Activated naive CD8-positive, alpha-beta T cell treated with anti-CD3 and anti-CD28 coated beads for 36 hours (primary cell): ENCODE data around the gene NOX5. TPM values are rescaled to one million over a fixed set of nuclear protein-coding genes. Genes with fewer than 3 reads are reported as not detected.
"Not testable (repeated sequence)": the region's sequence is repeated elsewhere in the genome, so short reads cannot be mapped to it uniquely, and the experiment has no call there.

Source experiments
- DNase-seq: peaks from one replicate; pipeline ENCODE4 v3.0.0; 2021
- H3K27ac Mint-ChIP-seq: one replicate; pipeline ENCODE4 v1.8.0; 2022; ENCODE audit warnings: mild to moderate bottlenecking, moderate library complexity, mixed read lengths
- H3K27me3 Mint-ChIP-seq: one replicate; pipeline ENCODE4 v1.8.0; 2022; ENCODE audit warnings: mild to moderate bottlenecking, mixed read lengths
- H3K36me3 Mint-ChIP-seq: one replicate; pipeline ENCODE4 v1.8.0; 2021; ENCODE audit warnings: mild to moderate bottlenecking, mixed read lengths
- H3K4me1 Mint-ChIP-seq: one replicate; pipeline ENCODE4 v1.8.0; 2021; ENCODE audit warnings: mixed read lengths
- H3K4me3 Mint-ChIP-seq: one replicate; pipeline ENCODE4 v1.8.0; 2022; ENCODE audit warnings: mild to moderate bottlenecking, moderate library complexity, mixed read lengths
- H3K9me3 Mint-ChIP-seq: one replicate; pipeline ENCODE4 v1.8.0; 2022; ENCODE audit warnings: mixed read lengths
- total RNA-seq, 2 experiments: library from RNA; stranded (reverse); gene quantifications; one replicate each; pipeline ENCODE4 v1.2.3, GENCODE V29; 2021

The NOX5 gene
- total RNA-seq, 2 experiments from 2014 or later: not detected

DNA sequence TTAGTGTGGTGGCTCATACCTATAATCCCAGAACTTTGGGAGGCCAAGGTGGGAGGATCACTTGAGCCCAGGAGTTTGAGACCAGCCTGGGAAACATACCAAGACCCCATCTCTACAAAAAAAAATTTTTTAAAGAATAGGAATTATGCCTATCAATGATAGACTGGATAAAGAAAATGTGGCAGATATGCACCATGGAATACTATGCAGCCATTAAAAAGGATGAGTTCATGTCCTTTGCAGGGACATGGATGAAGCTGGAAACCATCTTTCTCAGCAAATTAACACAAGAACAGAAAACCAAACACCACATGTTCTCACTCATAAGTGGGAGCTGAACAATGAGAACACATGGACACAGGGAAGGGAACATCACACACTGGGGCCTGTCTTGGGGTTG is 54.8 kb downstream of the NOX5 start:
- H3K4me3 Mint-ChIP-seq: not testable (repeated sequence)

DNA sequence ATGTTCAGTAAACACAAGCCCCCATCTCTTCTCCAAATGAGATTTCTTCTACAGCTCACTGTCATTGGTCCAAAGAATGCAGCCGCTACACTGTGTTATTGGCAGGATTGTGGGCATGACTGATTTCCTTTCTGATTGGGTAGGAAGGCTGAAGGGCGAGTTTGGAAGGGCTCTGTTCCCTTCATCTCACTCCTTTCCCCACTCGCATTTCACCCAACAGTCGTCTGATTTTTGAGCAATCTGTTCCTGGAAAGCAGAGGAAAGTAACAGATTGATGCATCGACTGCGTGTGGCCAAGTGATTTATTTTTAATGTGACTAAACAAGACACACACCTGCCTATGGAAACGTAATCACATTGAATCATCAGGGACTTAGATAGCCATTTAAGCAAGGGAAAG is 55.5 kb downstream of the NOX5 start:
- Mint-ChIP-seq H3K9me3 (peaks cover 3% of the 10 kb centered on the region), H3K4me3 (no peak overlapping the region), H3K27ac (no peak overlapping the region), H3K36me3 (no peaks in the 10 kb centered on the region), H3K27me3 (peaks cover 44% of the 10 kb centered on the region), H3K4me1 (peaks cover 6% of the 10 kb centered on the region)
- DNase-seq: no peak

More for the DNA sequence above, 54.8 kb downstream of the NOX5 start:
- not testable (repeated sequence) for H3K9me3 Mint-ChIP-seq, H3K27ac Mint-ChIP-seq, DNase-seq, H3K4me1 Mint-ChIP-seq, H3K36me3 Mint-ChIP-seq
- H3K27me3 Mint-ChIP-seq: peaks cover 37% of the 10 kb centered on the region

DNA sequence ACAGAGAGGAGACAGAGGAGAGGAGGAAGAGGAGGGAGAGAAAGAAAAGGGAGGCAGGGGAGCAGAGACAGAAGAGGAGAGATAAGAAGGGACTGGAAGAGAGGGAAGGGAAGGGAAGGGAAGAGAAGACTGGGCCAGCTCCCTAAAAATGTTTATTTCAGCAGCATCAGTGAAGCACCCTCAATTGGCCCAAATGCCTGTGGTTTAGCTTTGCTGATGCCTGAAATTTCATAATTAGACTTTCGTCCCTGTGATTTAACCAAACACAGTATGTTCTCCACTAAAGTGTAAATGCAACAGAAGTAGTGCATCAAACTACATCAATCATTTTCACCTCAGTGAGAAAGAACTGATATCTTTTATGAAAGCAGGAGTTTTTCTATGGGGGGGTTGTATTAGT is 55.9 kb downstream of the NOX5 start:
- H3K9me3 Mint-ChIP-seq: peaks cover 3% of the 10 kb centered on the region
- peaks cover 6% of the 10 kb centered on the region for H3K4me1 Mint-ChIP-seq
- peaks cover 48% of the 10 kb centered on the region for H3K27me3 Mint-ChIP-seq
- no peak overlapping the region for H3K4me3 Mint-ChIP-seq
- H3K27ac Mint-ChIP-seq: no peak overlapping the region
- no peak for DNase-seq
- H3K36me3 Mint-ChIP-seq: no peaks in the 10 kb centered on the region

DNA sequence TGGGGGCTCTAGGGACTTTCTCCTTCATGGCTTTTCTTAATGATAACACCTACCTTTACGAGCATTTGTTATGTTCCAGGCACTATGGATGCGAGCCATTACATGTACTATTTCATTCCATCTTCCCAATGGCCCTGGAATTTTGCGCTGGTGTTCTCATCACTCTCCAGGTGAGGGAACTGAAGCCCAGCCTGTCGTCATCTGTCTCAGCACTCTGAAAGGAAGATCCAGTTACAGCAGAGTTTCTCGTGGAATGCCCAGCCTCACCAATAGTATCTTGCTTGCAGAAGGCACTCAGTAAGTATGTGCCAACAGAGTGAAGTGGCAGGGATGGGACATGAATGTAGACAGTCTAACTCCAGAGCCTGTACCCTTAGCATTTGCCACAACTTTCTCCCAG is 56.8 kb downstream of the NOX5 start:
- DNase-seq: no peak
- Mint-ChIP-seq H3K27me3 (peaks cover 57% of the 10 kb centered on the region), H3K4me3 (no peak overlapping the region), H3K4me1 (peaks cover 6% of the 10 kb centered on the region), H3K36me3 (no peaks in the 10 kb centered on the region), H3K9me3 (peaks cover 3% of the 10 kb centered on the region), H3K27ac (no peak overlapping the region)

DNA sequence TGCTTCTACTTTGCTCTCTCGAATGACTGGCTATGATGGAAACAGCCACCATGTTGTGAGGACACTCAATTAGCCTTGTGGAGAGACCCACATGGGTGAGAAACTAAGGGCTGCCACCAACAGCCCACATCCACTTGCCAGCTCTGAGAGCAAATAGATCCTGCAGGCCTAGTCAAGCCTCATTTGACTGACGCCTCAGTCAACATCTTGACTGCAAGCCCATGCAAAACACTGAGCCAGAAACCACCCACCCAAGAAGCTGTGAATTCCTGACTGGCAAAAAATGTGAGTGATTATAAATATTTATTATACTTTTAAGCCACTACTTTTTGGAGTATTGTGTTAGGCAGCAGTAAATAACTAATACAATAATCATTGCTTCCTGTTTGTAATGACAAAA is 58.4 kb downstream of the NOX5 start:
- Mint-ChIP-seq H3K9me3 (peaks cover 3% of the 10 kb centered on the region), H3K4me3 (no peak overlapping the region), H3K36me3 (no peaks in the 10 kb centered on the region), H3K27ac (no peak overlapping the region), H3K4me1 (peaks cover 6% of the 10 kb centered on the region), H3K27me3 (peaks cover 60% of the 10 kb centered on the region)
- no peak for DNase-seq

DNA sequence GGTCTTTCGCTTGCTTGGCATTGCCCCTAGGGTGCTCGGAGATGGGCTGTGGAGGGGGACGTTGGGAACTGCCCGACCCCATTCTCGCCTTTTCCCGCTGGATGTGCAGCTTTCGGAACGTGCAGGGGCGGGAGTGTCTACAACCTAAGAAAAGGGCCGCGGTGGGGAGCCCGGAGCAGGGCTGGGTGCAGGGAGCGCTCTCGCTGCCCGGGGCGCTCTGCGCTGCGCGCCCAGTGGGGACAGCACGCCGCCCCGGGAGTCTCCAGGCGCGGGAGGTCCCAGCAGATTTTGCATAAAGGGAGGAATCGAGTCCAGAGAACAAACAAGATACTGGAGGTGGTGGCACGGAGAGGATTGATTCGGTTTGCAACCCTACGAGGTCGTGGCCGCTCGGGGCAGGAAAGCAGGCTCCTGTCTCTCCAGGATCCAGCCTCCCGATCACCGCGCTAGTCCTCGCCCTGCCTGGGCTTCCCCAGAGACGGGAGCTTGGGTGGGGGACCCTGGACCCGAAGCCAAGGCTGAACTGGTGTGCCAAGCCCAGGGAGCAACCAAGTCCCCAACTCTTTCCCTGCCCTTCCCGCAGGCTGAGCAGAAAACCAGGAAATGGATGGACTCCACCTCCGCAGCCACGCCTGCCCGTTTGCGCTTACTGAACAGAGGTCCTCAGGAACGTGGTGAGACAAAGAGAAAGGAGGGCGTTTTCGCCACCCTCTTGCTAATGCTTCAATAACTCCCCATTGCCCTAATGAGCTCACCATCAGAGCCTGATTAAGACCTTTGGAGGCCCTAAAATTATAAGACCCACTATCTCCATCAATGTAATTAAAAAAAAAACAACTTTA is 59.7 kb downstream of the NOX5 start:
- H3K9me3 Mint-ChIP-seq: peaks cover 3% of the 10 kb centered on the region
- no peak overlapping the region for H3K27ac Mint-ChIP-seq
- no peak for DNase-seq
- peaks cover 6% of the 10 kb centered on the region for H3K4me1 Mint-ChIP-seq
- H3K36me3 Mint-ChIP-seq: no peaks in the 10 kb centered on the region
- peaks cover 55% of the 10 kb centered on the region for H3K27me3 Mint-ChIP-seq
- no peak overlapping the region for H3K4me3 Mint-ChIP-seq

DNA sequence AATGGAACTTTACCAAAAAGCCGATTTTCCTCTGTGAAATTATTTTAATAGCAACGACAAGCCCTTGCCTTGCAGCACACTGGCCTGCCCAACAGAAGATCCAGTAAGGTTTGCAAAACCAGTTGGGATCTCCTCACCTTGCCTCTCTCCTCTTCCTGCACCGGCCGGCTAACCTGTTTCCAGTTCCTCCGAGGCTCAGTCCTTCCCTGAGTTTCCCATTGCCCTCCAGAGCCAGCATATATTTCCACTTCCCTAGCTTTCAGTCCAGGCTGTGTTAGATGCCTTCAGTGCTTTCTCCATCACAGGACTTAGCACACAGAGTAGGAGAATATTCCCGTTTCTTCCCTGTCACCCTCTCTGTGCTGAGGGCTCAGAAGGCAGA is 60.3 kb downstream of the NOX5 start:
- DNase-seq: no peak
- Mint-ChIP-seq H3K9me3 (peaks cover 3% of the 10 kb centered on the region), H3K4me3 (no peak overlapping the region), H3K4me1 (peaks cover 6% of the 10 kb centered on the region), H3K27me3 (peaks cover 55% of the 10 kb centered on the region), H3K36me3 (no peaks in the 10 kb centered on the region), H3K27ac (no peak overlapping the region)

DNA sequence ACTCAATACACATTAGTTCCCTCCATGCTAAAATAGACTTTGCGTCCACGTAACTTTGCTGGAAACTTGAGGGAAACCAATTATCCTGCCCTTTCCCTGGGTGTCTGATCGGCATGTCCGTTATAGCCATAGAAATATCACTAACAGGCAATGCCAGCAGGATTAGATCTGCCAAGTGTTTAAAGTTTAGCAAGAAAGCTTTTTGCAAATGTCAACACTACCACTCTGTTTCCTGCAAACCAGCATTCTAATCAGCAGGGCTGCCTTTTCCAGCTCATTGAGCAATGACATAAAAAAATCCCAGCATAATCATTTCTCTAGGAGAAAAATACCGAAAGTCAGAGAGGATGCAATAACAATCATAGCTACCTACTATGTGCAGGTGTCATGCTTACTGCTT is 60.9 kb downstream of the NOX5 start:
- H3K9me3 Mint-ChIP-seq: peaks cover 3% of the 10 kb centered on the region
- no peak for DNase-seq
- no peak overlapping the region for H3K4me3 Mint-ChIP-seq
- peaks cover 6% of the 10 kb centered on the region for H3K4me1 Mint-ChIP-seq
- H3K27ac Mint-ChIP-seq: no peak overlapping the region
- peaks cover 59% of the 10 kb centered on the region for H3K27me3 Mint-ChIP-seq
- no peaks in the 10 kb centered on the region for H3K36me3 Mint-ChIP-seq

DNA sequence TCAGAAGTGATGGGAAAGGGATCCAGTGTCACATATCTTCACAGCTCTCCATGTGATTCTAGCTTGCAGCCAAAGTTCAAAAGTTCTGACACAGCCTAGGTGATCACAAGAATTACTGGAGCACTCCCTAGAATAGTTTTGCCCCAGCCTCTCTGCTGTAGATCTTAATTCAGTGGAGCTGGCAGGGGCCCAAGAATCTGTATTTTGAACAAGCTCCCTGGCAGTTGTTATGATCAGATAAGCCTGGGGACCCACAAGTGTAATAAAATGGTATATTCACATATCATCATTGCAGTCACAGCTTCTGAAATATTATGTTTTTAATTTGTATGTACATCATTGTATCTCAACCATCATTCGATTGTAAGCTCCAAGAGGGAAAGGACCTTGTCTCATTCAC is 62.3 kb downstream of the NOX5 start:
- H3K9me3 Mint-ChIP-seq: no peaks in the 10 kb centered on the region
- H3K27me3 Mint-ChIP-seq: peaks cover 55% of the 10 kb centered on the region
- DNase-seq: no peak
- no peak overlapping the region for H3K27ac Mint-ChIP-seq
- peaks cover 6% of the 10 kb centered on the region for H3K4me1 Mint-ChIP-seq
- no peaks in the 10 kb centered on the region for H3K36me3 Mint-ChIP-seq
- H3K4me3 Mint-ChIP-seq: no peak overlapping the region

DNA sequence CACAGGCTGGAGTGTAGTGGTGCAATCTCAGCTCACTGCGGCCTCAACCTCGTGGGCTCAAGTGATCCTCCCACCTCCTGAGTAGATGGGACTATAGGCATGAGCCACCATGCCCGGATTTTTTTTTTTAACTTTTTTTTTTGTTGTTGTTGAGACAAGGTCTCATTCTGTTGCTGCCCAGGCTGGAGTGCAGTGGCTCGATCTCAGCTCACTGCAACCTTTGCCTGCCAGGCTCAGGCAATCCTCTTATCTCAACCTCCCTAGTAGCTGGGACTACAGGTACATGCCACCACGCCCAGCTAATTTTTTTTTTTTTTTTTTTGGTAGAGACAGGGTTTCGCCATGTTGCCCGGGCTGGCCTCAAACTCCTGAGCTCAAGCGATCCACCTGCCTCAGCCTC is 64.1 kb downstream of the NOX5 start:
- H3K4me3 Mint-ChIP-seq: no peak overlapping the region
- H3K9me3 Mint-ChIP-seq: no peaks in the 10 kb centered on the region
- DNase-seq: no peak
- peaks cover 4% of the 10 kb centered on the region for H3K4me1 Mint-ChIP-seq
- H3K27ac Mint-ChIP-seq: no peak overlapping the region
- peaks cover 43% of the 10 kb centered on the region for H3K27me3 Mint-ChIP-seq
- no peaks in the 10 kb centered on the region for H3K36me3 Mint-ChIP-seq

DNA sequence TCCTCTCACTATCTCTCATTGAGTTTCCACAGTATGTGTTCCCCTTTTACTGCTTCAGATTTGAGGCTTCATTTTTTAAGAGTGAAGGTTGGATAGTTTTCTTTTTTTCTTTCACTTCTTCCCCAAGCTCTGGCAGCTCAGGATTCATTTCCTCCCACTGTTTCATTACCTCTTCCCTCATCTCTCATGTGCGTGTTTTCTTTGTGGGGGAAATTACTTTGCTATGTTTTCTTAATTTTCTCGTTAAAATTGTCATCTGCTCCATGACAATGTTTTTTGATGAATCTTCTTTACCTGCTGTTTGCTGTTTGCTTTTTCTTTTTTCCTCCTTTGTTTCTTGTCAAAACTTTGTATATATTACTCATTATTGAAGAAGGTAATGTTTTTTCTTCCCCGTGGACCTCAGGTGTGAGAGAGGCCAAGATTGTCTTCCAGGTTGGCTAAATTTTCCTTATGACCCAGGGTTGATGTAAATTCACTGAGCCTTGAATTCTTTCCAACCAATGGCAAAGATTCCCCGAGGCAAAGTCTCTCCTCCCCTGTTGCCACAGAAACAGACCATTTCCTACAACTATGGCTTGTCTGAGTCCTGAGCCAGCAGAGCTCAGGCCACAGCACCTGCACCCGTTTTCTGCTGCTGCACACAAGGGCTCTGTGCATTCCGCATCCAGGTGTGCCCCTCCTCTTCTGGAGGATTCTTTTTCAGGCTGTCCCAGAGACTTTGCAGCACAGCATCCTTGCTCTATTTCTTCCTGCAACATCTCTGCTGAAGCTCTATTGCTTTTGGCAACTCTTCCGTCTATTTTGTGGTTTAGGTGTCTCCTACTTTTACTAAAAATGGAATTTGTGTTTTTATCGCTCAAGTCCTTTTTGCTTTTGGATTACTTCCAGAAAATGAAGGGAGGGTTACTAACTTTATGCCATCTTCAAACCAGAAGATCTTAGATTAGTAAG is 66.1 kb downstream of the NOX5 start:
- Mint-ChIP-seq H3K36me3 (no peaks in the 10 kb centered on the region), H3K4me3 (no peak overlapping the region), H3K9me3 (no peaks in the 10 kb centered on the region), H3K4me1 (no peaks in the 10 kb centered on the region), H3K27ac (no peak overlapping the region), H3K27me3 (peaks cover 27% of the 10 kb centered on the region)
- DNase-seq: no peak

DNA sequence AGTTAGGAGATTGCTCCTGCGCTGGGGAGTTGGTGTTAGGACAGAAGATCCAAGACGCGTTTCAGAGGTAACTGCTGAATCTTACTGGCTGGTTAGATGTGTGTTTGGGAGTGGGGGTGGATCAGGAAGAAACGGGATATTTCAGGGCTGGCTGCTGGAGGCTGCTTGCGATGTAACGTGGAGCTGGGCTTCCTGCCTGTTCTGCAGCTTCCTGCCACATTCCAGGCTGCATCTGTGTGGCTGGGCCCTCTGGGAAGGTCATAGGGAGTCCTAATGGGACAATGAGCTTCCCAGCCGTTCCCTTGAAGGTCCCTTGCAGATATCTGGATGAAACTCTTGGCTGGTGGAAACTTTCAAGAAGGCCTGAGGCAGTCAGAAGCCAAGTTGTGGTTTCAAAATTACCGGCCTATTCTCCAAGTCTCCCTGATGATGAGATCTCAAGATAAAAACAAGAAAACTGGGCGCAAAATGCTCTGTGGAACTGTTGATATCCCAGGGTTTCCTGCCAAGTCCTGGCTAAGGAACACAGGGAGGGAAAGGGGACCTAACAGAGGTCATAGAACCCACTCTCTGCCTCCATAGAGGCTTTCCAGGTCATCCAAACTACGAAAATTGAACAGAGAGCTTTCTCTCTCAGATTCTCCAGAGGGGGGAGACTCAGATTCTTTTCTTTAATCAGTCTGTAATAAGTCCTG is 67.0 kb downstream of the NOX5 start:
- DNase-seq: no peak
- no peak overlapping the region for H3K4me3 Mint-ChIP-seq
- no peak overlapping the region for H3K27ac Mint-ChIP-seq
- no peaks in the 10 kb centered on the region for H3K36me3 Mint-ChIP-seq
- peaks cover 21% of the 10 kb centered on the region for H3K27me3 Mint-ChIP-seq
- H3K9me3 Mint-ChIP-seq: no peaks in the 10 kb centered on the region
- no peaks in the 10 kb centered on the region for H3K4me1 Mint-ChIP-seq

DNA sequence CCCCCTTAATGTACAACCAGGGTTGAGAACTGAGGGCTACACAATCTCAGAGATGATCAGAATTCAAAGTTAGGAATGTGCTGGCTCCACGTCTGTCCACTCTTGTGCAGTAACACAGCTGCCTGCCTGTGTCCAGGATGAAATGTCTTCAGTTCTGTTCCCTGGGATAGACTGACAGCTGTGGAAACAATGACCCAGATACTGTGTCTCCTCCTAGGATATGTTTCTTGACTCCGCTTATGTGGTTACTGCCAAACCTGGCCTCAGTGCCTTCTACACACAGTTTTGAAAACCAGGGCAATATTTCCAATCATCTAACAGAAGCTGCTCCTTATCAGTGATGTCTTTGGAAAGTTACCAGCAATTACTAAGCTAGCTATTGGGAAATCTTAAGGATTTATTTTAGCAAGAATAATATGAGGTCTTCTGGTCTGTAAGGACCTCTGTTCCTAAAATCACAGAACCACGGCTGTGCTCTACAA is 67.6 kb downstream of the NOX5 start:
- Mint-ChIP-seq H3K27ac (no peak overlapping the region), H3K4me3 (no peak overlapping the region)

DNA sequence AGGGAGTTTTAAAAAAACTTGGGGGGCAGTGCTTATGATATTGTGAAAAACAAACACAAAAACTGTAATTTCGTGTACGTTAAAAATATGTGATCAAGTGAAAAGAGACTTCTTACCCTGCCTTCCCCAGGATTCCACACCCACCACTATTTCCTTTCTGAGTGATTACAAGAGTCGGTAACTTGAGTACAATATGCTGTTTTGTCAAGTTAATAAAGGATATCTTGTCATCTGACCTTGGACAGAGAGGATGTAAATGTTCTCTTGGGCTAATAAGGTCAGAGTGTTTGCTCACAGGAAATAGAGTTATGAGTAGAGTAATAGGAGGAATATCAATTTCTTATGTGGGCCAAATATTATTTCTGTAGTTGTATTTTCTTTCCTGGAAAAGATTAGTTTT is 68.1 kb downstream of the NOX5 start:
- Mint-ChIP-seq H3K36me3 (no peaks in the 10 kb centered on the region), H3K27me3 (peaks cover 28% of the 10 kb centered on the region), H3K27ac (no peak overlapping the region), H3K9me3 (no peaks in the 10 kb centered on the region), H3K4me3 (no peak overlapping the region), H3K4me1 (no peaks in the 10 kb centered on the region)
- no peak for DNase-seq

More for the DNA sequence above, 67.6 kb downstream of the NOX5 start:
- peaks cover 24% of the 10 kb centered on the region for H3K27me3 Mint-ChIP-seq
- no peaks in the 10 kb centered on the region for H3K36me3 Mint-ChIP-seq
- H3K4me1 Mint-ChIP-seq: no peaks in the 10 kb centered on the region
- DNase-seq: no peak
- no peaks in the 10 kb centered on the region for H3K9me3 Mint-ChIP-seq
